SU-DHL-6 (cell line): Measurements from ENCODE around the gene TMEM26.

Experiments used
- CTCF ChIP-seq: fragments of 200-600 bp; sonication (generic); IDR thresholded peaks from one replicate; pipeline ENCODE4 v1.5.1; 2017; ENCODE audit warnings: antibody characterized with exemption, mild to moderate bottlenecking, low read length, moderate library complexity; ENCODE audit not compliant: insufficient read depth, poor library complexity, severe bottlenecking
- EZH2phosphoT487 ChIP-seq: fragments of 200-600 bp; sonication (generic), shearing (Covaris generic); conservative IDR thresholded peaks from 2 replicates; pipeline ENCODE4 v1.6.1; 2018; ENCODE audit warnings: mild to moderate bottlenecking, antibody characterized with exemption, low read length, moderate library complexity, mixed read lengths

- TF ChIP-seq CTCF (no peak), EZH2phosphoT487 (no peak)
These were observed 30.0 kb downstream of the TMEM26 start for GRCh38 chr10:61423178-61423577.
